ENCODE results near the gene CYP21A2.
"Not testable (repeated sequence)": the region's sequence is repeated elsewhere in the genome, so short reads cannot be mapped to it uniquely, and the experiment has no call there.

Gene CYP21A2

GRCh38 chr6:32045811-32046449, 7.7 kb downstream of the CYP21A2 start:
- H3K27ac ChIP-seq: peak overlapping the region; percentile 49 to 91
- no peak for DNase-seq (ENCODE audit: low spot score)
- TF ChIP-seq CTCF (IDR thresholded peaks at IDR 0.05): no peak
- H3K4me3 ChIP-seq: no peak overlapping the region

DNA sequence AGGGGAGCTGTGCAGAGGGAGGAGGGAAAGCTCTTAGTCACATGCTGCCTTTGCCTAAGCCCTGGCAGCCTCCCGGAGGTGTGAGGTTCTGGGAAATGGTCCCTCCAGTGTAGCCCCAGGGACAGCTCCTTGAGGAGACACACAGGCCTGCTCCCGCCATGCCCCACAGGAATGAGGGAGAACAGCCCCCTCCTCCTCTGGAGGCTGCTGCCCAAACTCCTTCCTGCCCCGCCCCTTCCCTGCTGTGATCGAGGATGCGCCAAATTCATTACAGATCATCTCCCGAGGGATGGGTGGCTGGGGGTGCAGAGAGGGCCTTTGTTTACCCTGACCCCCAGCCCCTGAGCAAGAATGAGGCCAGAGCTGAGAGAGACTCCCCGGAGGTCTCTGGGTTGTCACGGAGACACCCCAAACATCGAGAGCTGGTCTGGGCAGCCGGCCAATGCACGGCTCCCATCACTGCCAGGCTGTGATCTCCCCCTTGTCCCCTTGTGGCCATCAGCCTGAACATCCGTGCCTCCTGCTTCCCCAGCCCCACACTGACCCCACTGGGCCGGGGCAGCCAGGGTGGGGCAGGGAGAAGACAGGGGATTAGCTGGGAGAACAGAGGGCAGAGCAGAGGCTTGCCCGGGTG, 8.4 kb downstream of the CYP21A2 start:
- TF ChIP-seq CTCF (IDR thresholded peaks at IDR 0.05): no peak
- H3K4me3 ChIP-seq: no peak overlapping the region
- DNase-seq (ENCODE audit: low spot score): no peak

GRCh38 chr6:32047084-32047478, 8.9 kb downstream of the CYP21A2 start:
- H3K27ac ChIP-seq: peak overlapping the region; percentile 49 to 91
- no peak overlapping the region for H3K4me3 ChIP-seq
- no peak for TF ChIP-seq CTCF (IDR thresholded peaks at IDR 0.05)
- peak; percentile 87 for DNase-seq (ENCODE audit: low spot score)

More for the DNA sequence above, 8.4 kb downstream of the CYP21A2 start:
- peak overlapping the region; percentile 49 to 91 for H3K27ac ChIP-seq

DNA sequence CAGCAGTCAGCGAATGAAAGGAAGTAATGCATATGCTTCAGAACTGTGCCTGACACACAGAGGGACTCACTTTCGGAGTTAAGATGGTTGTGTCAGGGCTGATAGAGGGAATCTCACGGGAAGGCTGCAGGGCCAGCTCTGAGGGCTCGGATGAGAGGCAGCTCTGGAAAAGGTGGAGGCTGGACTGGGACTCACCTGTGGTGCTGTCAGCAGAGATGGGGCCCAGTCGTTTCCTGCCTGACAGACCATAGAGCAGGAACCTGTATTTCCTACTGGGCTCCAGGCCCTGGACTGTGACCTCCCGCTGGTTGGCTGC, 9.3 kb downstream of the CYP21A2 start:
- peak overlapping the region; percentile 49 to 91 for H3K27ac ChIP-seq
- no peak overlapping the region for H3K4me3 ChIP-seq
- no peak for TF ChIP-seq CTCF (IDR thresholded peaks at IDR 0.05)
- no peak for DNase-seq (ENCODE audit: low spot score)

- H3K27ac ChIP-seq: peak overlapping the region; percentile 49 to 91
- no peak for DNase-seq (ENCODE audit: low spot score)
- peak; percentile 87 for TF ChIP-seq CTCF (IDR thresholded peaks at IDR 0.05)
- H3K4me3 ChIP-seq: no peak overlapping the region
These were observed 9.9 kb downstream of the CYP21A2 start for GRCh38 chr6:32047855-32048766.

GRCh38 chr6:32049149-32049548, 10.9 kb downstream of the CYP21A2 start:
- DNase-seq (ENCODE audit: low spot score); H3K4me3 ChIP-seq: not testable (repeated sequence)
- H3K27ac ChIP-seq: peak overlapping the region in 1 of 2 donors; percentile 2

DNA sequence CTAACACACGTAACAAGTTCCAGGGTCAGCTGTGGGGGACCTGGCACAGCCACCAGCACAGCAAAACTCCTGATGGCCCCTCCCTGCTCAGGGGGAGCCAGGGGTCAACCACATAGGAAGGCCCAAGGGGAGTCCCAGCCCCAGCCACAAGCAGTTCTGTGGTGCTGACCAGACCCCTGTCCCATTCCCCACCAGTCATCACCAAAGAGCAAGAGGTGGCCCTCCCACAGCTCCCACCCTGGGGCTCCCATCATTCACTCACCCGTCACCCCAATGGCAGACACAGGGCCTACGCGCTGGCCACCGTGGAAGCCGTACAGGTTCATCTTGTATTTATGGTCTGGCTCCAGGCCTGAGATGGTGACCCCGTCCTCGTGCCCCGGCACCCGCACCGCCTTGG, 11.5 kb downstream of the CYP21A2 start:
- DNase-seq (ENCODE audit: low spot score); H3K4me3 ChIP-seq: not testable (repeated sequence)
- H3K27ac ChIP-seq: peak overlapping the region in 1 of 2 donors; percentile 2

All from coronary artery (tissue), 2 donors.